ENCODE measurements around the gene XKR8. TPM values are rescaled to one million over a fixed set of nuclear protein-coding genes. Genes with fewer than 3 reads are reported as not detected.

Gene XKR8
- total and polyA plus RNA-seq, 10 of the 15 experiments (the other 5 are each of a cell fraction or from before 2014, with no cell fraction given) = 0.80 to 3.7 (median 2.6) TPM

DNA sequence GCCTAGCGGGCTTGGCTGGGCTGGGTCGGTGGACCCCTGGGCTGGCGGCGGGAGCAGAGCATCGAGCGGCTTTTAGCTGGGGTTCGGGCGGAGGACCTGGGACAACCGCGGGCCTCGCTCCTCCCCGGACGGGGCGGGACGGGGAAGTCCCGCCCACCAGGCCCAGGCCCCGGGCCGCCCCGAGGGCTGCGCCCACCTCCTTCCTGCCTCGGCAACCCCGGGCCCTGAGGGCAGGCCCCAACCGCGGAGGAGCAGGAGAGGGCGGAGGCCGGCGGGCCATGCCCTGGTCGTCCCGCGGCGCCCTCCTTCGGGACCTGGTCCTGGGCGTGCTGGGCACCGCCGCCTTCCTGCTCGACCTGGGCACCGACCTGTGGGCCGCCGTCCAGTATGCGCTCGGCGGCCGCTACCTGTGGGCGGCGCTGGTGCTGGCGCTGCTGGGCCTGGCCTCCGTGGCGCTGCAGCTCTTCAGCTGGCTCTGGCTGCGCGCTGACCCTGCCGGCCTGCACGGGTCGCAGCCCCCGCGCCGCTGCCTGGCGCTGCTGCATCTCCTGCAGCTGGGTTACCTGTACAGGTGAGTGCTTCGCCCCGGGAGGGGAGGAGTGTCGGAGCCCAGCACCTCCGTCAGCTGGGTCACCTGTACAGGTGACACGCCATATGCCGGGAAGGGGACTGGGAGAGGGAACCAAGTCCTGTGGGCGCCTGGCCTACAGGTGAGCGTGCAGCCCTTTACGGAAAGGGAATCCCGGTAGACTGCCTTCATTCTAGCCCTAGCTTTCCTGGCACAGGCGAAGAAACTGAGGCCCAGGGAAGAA, at the start of gene XKR8 (continued):
- TF ChIP-seq, protein P1, sequence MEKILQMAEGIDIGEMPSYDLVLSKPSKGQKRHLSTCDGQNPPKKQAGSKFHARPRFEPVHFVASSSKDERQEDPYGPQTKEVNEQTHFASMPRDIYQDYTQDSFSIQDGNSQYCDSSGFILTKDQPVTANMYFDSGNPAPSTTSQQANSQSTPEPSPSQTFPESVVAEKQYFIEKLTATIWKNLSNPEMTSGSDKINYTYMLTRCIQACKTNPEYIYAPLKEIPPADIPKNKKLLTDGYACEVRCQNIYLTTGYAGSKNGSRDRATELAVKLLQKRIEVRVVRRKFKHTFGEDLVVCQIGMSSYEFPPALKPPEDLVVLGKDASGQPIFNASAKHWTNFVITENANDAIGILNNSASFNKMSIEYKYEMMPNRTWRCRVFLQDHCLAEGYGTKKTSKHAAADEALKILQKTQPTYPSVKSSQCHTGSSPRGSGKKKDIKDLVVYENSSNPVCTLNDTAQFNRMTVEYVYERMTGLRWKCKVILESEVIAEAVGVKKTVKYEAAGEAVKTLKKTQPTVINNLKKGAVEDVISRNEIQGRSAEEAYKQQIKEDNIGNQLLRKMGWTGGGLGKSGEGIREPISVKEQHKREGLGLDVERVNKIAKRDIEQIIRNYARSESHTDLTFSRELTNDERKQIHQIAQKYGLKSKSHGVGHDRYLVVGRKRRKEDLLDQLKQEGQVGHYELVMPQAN (conservative IDR thresholded peaks at IDR 0.05) = peak; percentile 80; the same call in 1 of the 2 replicates
- TF ChIP-seq MTA3 (IDR thresholded peaks at IDR 0.05; ENCODE audit: borderline replicate concordance, low read length) (no peak), MXI1 (IDR thresholded peaks at IDR 0.05; ENCODE audit: low read depth, low read length) (no peak), GATAD2B (conservative IDR thresholded peaks at IDR 0.05; ENCODE audit: low read depth) (peak; percentile 87), HCFC1 (IDR thresholded peaks at IDR 0.05; ENCODE audit: low read length) (no peak), ZNF217 (IDR thresholded peaks at IDR 0.05) (peak; percentile 71), SMAD1 (IDR thresholded peaks at IDR 0.05; ENCODE audit: low read depth, partially characterized antibody) (no peak), TCF3 (IDR thresholded peaks at IDR 0.05; ENCODE audit: borderline replicate concordance, insufficient read depth, low read depth, low read length) (0 out of 2 replicates have a peak, but pooled peaks have one; percentile 27), SMARCA5 (IDR thresholded peaks at IDR 0.05) (peak; percentile 68; the same call in 1 of the 2 replicates), JUNB (IDR thresholded peaks at IDR 0.05) (no peak), ZNF622 (IDR thresholded peaks at IDR 0.05) (no peak)
- TF ChIP-seq, protein P2, sequence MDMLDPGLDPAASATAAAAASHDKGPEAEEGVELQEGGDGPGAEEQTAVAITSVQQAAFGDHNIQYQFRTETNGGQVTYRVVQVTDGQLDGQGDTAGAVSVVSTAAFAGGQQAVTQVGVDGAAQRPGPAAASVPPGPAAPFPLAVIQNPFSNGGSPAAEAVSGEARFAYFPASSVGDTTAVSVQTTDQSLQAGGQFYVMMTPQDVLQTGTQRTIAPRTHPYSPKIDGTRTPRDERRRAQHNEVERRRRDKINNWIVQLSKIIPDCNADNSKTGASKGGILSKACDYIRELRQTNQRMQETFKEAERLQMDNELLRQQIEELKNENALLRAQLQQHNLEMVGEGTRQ (IDR thresholded peaks at IDR 0.05; ENCODE audit: borderline replicate concordance, low read depth, low read length) = no peak
- TF ChIP-seq, protein P3, sequence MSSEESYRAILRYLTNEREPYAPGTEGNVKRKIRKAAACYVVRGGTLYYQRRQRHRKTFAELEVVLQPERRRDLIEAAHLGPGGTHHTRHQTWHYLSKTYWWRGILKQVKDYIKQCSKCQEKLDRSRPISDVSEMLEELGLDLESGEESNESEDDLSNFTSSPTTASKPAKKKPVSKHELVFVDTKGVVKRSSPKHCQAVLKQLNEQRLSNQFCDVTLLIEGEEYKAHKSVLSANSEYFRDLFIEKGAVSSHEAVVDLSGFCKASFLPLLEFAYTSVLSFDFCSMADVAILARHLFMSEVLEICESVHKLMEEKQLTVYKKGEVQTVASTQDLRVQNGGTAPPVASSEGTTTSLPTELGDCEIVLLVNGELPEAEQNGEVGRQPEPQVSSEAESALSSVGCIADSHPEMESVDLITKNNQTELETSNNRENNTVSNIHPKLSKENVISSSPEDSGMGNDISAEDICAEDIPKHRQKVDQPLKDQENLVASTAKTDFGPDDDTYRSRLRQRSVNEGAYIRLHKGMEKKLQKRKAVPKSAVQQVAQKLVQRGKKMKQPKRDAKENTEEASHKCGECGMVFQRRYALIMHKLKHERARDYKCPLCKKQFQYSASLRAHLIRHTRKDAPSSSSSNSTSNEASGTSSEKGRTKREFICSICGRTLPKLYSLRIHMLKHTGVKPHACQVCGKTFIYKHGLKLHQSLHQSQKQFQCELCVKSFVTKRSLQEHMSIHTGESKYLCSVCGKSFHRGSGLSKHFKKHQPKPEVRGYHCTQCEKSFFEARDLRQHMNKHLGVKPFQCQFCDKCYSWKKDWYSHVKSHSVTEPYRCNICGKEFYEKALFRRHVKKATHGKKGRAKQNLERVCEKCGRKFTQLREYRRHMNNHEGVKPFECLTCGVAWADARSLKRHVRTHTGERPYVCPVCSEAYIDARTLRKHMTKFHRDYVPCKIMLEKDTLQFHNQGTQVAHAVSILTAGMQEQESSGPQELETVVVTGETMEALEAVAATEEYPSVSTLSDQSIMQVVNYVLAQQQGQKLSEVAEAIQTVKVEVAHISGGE (CRISPR knock-in tag; IDR thresholded peaks at IDR 0.05) = no peak

All from GM12878 (cell line).